A549 treated with CpdA at 1 μM for 4 hours (cell line): ENCODE measurements around the gene ESRRB. TPM values are rescaled to one million over a fixed set of nuclear protein-coding genes. Genes with fewer than 3 reads are reported as not detected.

Experiments
- total RNA-seq: library from RNA; stranded (reverse); fragments of 200-300 nt; extraction: Qiagen RNA extraction; gene quantifications from 5 replicates; pipeline ENCODE4 v1.2.3, GENCODE V29; 2022; ENCODE audit warnings: low read depth

Gene ESRRB
- 0.12 to 0.26 TPM (median 0.18 TPM) in 5 replicates for total RNA-seq

GRCh38 chr14:76375947-76376404, at the start of gene ESRRB:
TSS of gene ESRRB (plus strand) at chr14:76376137. CDS start at chr14:76376402, 265 bp downstream.

Other genes with a start within 250 kb of the ESRRB start
- 19.0 to 25.1 TPM (median 23.0 TPM) in 5 replicates for gene GPATCH2L, start 224.2 kb upstream of the ESRRB start, total RNA-seq